ENCODE measurements around the gene MAEL. TPM values are rescaled to one million over a fixed set of nuclear protein-coding genes. Genes with fewer than 3 reads are reported as not detected.
A peak's percentile ranks its signal among the peaks of the same experiment; 100 is the strongest.
"Not testable (repeated sequence)": the region's sequence is repeated elsewhere in the genome, so short reads cannot be mapped to it uniquely, and the experiment has no call there.

MAEL gene
- total and polyA plus RNA-seq, 2 donors from 2014 or later = 0.54 to 2.2 TPM

GRCh38 chr1:167013108-167013929 is 24.2 kb downstream of the MAEL start:
- intact Hi-C loops (cut with DNase I) = no loop called here
- TF ChIP-seq CTCF (IDR thresholded peaks at IDR 0.05; ENCODE audit: borderline replicate concordance, extremely low read depth, insufficient read depth) = no peak
- Histone ChIP-seq H3K36me3 (ENCODE audit: control insufficient read depth in 2 of 3, insufficient read depth in 3 of 3, low read length in 3 of 3) (no peaks in the 10 kb centered on the region), H3K9ac (ENCODE audit: low read length in 3 of 3) (no peak overlapping the region), H3K9me3 (ENCODE audit: control insufficient read depth in 2 of 3, insufficient read depth in 1 of 3, low read length in 3 of 3) (no peaks in the 10 kb centered on the region), H3K4me3 (ENCODE audit: low read length in 3 of 3) (no peak overlapping the region), H3K27ac (ENCODE audit: low read depth in 2 of 2, low read length in 2 of 2) (no peak overlapping the region), H3K4me1 (ENCODE audit: control insufficient read depth in 2 of 3, insufficient read depth in 2 of 3, low read depth in 1 of 3, low read length in 3 of 3) (no peaks in the 10 kb centered on the region), H3K27me3 (ENCODE audit: control insufficient read depth, insufficient read depth, low read length) (no peaks in the 10 kb centered on the region)
- FAIRE-seq (no peak), DNase-seq (peak in 1 of 5 donors; percentile 31)

GRCh38 chr1:167016100-167016750 is 27.1 kb downstream of the MAEL start:
- FAIRE-seq (no peak), DNase-seq (no peak)
- Histone ChIP-seq H3K9ac (ENCODE audit: low read length in 3 of 3) (no peak overlapping the region), H3K27me3 (ENCODE audit: control insufficient read depth, insufficient read depth, low read length) (no peaks in the 10 kb centered on the region), H3K9me3 (ENCODE audit: control insufficient read depth in 2 of 3, insufficient read depth in 1 of 3, low read length in 3 of 3) (no peaks in the 10 kb centered on the region), H3K27ac (ENCODE audit: low read depth in 2 of 2, low read length in 2 of 2) (no peak overlapping the region), H3K4me1 (ENCODE audit: control insufficient read depth in 2 of 3, insufficient read depth in 2 of 3, low read depth in 1 of 3, low read length in 3 of 3) (no peaks in the 10 kb centered on the region), H3K4me3 (ENCODE audit: low read length in 3 of 3) (no peak overlapping the region), H3K36me3 (ENCODE audit: control insufficient read depth in 2 of 3, insufficient read depth in 3 of 3, low read length in 3 of 3) (no peaks in the 10 kb centered on the region)
- no peak for TF ChIP-seq CTCF (IDR thresholded peaks at IDR 0.05; ENCODE audit: borderline replicate concordance, extremely low read depth, insufficient read depth)
- intact Hi-C loops (cut with DNase I) = no loop called here

- intact Hi-C loops (cut with DNase I) = no loop called here
- H3K9me3 ChIP-seq (ENCODE audit: control insufficient read depth in 2 of 3, insufficient read depth in 1 of 3, low read length in 3 of 3) = no peaks in the 10 kb centered on the region
- H3K27ac ChIP-seq (ENCODE audit: low read depth in 2 of 2, low read length in 2 of 2) = no peak overlapping the region
- H3K27me3 ChIP-seq (ENCODE audit: control insufficient read depth, insufficient read depth, low read length) = no peaks in the 10 kb centered on the region
- H3K36me3 ChIP-seq (ENCODE audit: control insufficient read depth in 2 of 3, insufficient read depth in 3 of 3, low read length in 3 of 3) = no peaks in the 10 kb centered on the region
- no peaks in the 10 kb centered on the region for H3K4me1 ChIP-seq (ENCODE audit: control insufficient read depth in 2 of 3, insufficient read depth in 2 of 3, low read depth in 1 of 3, low read length in 3 of 3)
- FAIRE-seq = no peak
- no peak for DNase-seq
- no peak overlapping the region for H3K4me3 ChIP-seq (ENCODE audit: low read length in 3 of 3)
- no peak overlapping the region for H3K9ac ChIP-seq (ENCODE audit: low read length in 3 of 3)
- no peak for TF ChIP-seq CTCF (IDR thresholded peaks at IDR 0.05; ENCODE audit: borderline replicate concordance, extremely low read depth, insufficient read depth)
These were observed 33.3 kb downstream of the MAEL start for GRCh38 chr1:167022384-167022783.

GRCh38 chr1:167029553-167029952 is 40.5 kb downstream of the MAEL start:
- H3K27ac ChIP-seq (ENCODE audit: low read depth in 2 of 2, low read length in 2 of 2); H3K4me3 ChIP-seq (ENCODE audit: low read length in 3 of 3); H3K9me3 ChIP-seq (ENCODE audit: control insufficient read depth in 2 of 3, insufficient read depth in 1 of 3, low read length in 3 of 3); H3K36me3 ChIP-seq (ENCODE audit: control insufficient read depth in 2 of 3, insufficient read depth in 3 of 3, low read length in 3 of 3); H3K4me1 ChIP-seq (ENCODE audit: control insufficient read depth in 2 of 3, insufficient read depth in 2 of 3, low read depth in 1 of 3, low read length in 3 of 3); H3K27me3 ChIP-seq (ENCODE audit: control insufficient read depth, insufficient read depth, low read length); H3K9ac ChIP-seq (ENCODE audit: low read length in 3 of 3); FAIRE-seq; intact Hi-C loops (cut with DNase I): not testable (repeated sequence)
- DNase-seq = peak in 1 of 5 donors; percentile 54
